ENCODE measurements around the gene MBP.

MBP gene

DNA sequence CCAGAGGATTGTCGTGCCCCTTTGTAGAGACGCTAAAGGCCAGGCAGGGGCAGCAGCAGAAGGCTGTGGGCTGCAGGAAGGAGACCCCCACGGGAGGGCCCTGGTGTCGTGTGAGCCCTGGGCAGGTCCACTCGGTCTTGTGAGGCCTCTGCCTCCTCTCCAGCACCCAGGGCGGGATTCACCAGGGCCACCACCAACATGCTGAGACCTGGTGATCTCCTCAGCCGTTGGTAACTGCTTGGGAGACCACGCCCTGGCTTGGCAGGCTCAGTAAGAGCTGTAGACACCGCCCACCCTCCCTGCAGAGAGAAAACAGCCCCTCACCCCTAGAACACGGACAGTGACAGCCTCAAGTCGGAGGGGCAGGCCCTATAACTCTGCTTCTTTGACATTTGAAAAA is 21.1 kb downstream of the MBP start:
- Histone ChIP-seq H3K27ac (replicated peaks) (peak overlapping the region; percentile 73), H3K27me3 (ENCODE audit: insufficient read depth, poor library complexity, severe bottlenecking) (no peaks in the 10 kb centered on the region), H3K4me3 (replicated peaks; ENCODE audit: insufficient read depth, low read length) (no peak overlapping the region)
- DNase-seq (ENCODE audit: low read depth in 1 of 2, low spot score in 1 of 2), result peak in 1 of 2 experiments; percentile 47
- no peak for TF ChIP-seq SPI1 (IDR thresholded peaks at IDR 0.05; ENCODE audit: borderline replicate concordance, low read depth)
- TF ChIP-seq GABPA (IDR thresholded peaks at IDR 0.05; ENCODE audit: low read depth), result no peak
- no peak for TF ChIP-seq POLR2AphosphoS5 (IDR thresholded peaks at IDR 0.05; ENCODE audit: low read depth)
- TF ChIP-seq, protein P1, sequence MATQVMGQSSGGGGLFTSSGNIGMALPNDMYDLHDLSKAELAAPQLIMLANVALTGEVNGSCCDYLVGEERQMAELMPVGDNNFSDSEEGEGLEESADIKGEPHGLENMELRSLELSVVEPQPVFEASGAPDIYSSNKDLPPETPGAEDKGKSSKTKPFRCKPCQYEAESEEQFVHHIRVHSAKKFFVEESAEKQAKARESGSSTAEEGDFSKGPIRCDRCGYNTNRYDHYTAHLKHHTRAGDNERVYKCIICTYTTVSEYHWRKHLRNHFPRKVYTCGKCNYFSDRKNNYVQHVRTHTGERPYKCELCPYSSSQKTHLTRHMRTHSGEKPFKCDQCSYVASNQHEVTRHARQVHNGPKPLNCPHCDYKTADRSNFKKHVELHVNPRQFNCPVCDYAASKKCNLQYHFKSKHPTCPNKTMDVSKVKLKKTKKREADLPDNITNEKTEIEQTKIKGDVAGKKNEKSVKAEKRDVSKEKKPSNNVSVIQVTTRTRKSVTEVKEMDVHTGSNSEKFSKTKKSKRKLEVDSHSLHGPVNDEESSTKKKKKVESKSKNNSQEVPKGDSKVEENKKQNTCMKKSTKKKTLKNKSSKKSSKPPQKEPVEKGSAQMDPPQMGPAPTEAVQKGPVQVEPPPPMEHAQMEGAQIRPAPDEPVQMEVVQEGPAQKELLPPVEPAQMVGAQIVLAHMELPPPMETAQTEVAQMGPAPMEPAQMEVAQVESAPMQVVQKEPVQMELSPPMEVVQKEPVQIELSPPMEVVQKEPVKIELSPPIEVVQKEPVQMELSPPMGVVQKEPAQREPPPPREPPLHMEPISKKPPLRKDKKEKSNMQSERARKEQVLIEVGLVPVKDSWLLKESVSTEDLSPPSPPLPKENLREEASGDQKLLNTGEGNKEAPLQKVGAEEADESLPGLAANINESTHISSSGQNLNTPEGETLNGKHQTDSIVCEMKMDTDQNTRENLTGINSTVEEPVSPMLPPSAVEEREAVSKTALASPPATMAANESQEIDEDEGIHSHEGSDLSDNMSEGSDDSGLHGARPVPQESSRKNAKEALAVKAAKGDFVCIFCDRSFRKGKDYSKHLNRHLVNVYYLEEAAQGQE (IDR thresholded peaks at IDR 0.05; ENCODE audit: insufficient replicate concordance, low read depth), result no peak
- TF ChIP-seq, protein P2, sequence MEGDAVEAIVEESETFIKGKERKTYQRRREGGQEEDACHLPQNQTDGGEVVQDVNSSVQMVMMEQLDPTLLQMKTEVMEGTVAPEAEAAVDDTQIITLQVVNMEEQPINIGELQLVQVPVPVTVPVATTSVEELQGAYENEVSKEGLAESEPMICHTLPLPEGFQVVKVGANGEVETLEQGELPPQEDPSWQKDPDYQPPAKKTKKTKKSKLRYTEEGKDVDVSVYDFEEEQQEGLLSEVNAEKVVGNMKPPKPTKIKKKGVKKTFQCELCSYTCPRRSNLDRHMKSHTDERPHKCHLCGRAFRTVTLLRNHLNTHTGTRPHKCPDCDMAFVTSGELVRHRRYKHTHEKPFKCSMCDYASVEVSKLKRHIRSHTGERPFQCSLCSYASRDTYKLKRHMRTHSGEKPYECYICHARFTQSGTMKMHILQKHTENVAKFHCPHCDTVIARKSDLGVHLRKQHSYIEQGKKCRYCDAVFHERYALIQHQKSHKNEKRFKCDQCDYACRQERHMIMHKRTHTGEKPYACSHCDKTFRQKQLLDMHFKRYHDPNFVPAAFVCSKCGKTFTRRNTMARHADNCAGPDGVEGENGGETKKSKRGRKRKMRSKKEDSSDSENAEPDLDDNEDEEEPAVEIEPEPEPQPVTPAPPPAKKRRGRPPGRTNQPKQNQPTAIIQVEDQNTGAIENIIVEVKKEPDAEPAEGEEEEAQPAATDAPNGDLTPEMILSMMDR (IDR thresholded peaks at IDR 0.05; ENCODE audit: insufficient read depth, low read length), result no peak

DNA sequence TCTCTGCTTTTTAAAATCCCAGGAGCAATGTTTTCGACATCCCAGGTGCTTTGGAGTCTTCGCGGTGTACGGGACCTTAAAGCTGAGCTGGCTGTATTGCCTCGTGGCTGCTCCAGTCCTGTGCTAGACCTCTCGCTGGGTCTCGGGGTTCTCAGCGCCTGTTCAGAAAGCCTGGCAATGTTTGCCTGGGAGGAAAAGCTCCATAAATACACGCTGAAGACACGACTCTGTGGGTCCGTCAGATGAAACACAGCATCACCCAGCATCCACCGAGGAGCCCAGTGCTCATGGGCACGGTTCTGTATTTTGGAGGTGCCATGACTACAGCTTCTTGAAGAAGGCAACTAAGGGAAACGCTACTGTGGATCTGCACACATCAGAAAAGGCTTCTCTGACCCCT is 21.6 kb downstream of the MBP start:
- no peak for TF ChIP-seq SPI1 (IDR thresholded peaks at IDR 0.05; ENCODE audit: borderline replicate concordance, low read depth)
- TF ChIP-seq POLR2AphosphoS5 (IDR thresholded peaks at IDR 0.05; ENCODE audit: low read depth), result no peak
- TF ChIP-seq, protein P2 (IDR thresholded peaks at IDR 0.05; ENCODE audit: insufficient read depth, low read length), result no peak
- TF ChIP-seq, protein P1 (IDR thresholded peaks at IDR 0.05; ENCODE audit: insufficient replicate concordance, low read depth), result no peak
- TF ChIP-seq GABPA (IDR thresholded peaks at IDR 0.05; ENCODE audit: low read depth), result no peak
- DNase-seq (ENCODE audit: low read depth in 1 of 2, low spot score in 1 of 2), result no peak
- Histone ChIP-seq H3K27me3 (ENCODE audit: insufficient read depth, poor library complexity, severe bottlenecking) (no peaks in the 10 kb centered on the region), H3K27ac (replicated peaks) (peak overlapping the region; percentile 73), H3K4me3 (replicated peaks; ENCODE audit: insufficient read depth, low read length) (no peak overlapping the region)

DNA sequence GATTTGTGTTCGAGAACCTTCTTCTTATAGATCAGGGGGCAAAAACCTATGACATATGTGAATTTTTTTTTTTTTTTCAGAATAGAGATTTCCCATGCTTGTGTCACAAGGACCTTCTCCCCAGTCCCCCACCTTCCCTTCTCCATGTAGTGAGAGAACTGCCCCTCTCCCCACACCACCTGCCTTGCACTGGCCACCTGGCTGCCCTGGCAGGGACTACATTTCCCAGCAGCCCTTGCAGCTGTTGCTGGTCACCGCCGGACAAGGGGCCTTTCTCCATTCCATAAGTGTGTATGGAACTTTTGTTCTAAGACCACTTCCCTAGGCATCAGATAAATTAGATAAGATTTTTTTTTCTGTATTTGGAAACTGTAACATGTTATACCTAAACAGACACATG is 22.2 kb downstream of the MBP start:
- Histone ChIP-seq H3K4me3 (replicated peaks; ENCODE audit: insufficient read depth, low read length) (no peak overlapping the region), H3K27me3 (ENCODE audit: insufficient read depth, poor library complexity, severe bottlenecking) (no peaks in the 10 kb centered on the region), H3K27ac (replicated peaks) (peak overlapping the region; percentile 73)
- no peak for DNase-seq (ENCODE audit: low read depth in 1 of 2, low spot score in 1 of 2)
- TF ChIP-seq POLR2AphosphoS5 (IDR thresholded peaks at IDR 0.05; ENCODE audit: low read depth) (no peak), SPI1 (IDR thresholded peaks at IDR 0.05; ENCODE audit: borderline replicate concordance, low read depth) (no peak), GABPA (IDR thresholded peaks at IDR 0.05; ENCODE audit: low read depth) (no peak)

DNA sequence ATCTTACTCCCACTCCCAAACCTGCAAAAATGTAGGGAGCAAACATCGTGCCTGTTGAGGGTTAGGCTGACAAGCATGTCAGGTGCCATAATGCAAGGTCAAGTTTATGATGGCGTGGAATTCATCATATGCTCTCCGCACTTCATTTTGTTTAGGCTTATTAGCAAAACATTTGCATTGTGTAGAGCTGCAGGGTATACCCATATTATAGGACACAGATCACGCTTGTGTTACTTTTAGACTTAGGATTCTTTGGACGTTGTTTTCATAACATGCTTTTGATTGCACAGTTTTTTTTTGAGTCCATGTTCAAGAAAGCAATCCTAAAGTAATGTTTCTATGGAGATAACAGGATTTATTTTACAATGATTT is 22.9 kb downstream of the MBP start:
- no peak for TF ChIP-seq SPI1 (IDR thresholded peaks at IDR 0.05; ENCODE audit: borderline replicate concordance, low read depth)
- TF ChIP-seq GABPA (IDR thresholded peaks at IDR 0.05; ENCODE audit: low read depth), result no peak
- TF ChIP-seq POLR2AphosphoS5 (IDR thresholded peaks at IDR 0.05; ENCODE audit: low read depth), result no peak
- TF ChIP-seq, protein P2 (IDR thresholded peaks at IDR 0.05; ENCODE audit: insufficient read depth, low read length), result no peak
- TF ChIP-seq, protein P1 (IDR thresholded peaks at IDR 0.05; ENCODE audit: insufficient replicate concordance, low read depth), result no peak
- DNase-seq (ENCODE audit: low read depth in 1 of 2, low spot score in 1 of 2), result no peak
- H3K4me3 ChIP-seq (replicated peaks; ENCODE audit: insufficient read depth, low read length), result no peak overlapping the region
- no peaks in the 10 kb centered on the region for H3K27me3 ChIP-seq (ENCODE audit: insufficient read depth, poor library complexity, severe bottlenecking)
- peak overlapping the region; percentile 56 for H3K27ac ChIP-seq (replicated peaks)

Data from HL-60 (cell line).